ENCODE measurements around the gene ATP11C.
"Not testable (repeated sequence)": the region's sequence is repeated elsewhere in the genome, so short reads cannot be mapped to it uniquely, and the experiment has no call there.

Gene ATP11C

GRCh38 chrX:139851730-139852129 is 81.1 kb downstream of the ATP11C start:
- DNase-seq, result no peak

GRCh38 chrX:139850968-139851367 is 81.9 kb downstream of the ATP11C start:
- DNase-seq, result no peak

DNA sequence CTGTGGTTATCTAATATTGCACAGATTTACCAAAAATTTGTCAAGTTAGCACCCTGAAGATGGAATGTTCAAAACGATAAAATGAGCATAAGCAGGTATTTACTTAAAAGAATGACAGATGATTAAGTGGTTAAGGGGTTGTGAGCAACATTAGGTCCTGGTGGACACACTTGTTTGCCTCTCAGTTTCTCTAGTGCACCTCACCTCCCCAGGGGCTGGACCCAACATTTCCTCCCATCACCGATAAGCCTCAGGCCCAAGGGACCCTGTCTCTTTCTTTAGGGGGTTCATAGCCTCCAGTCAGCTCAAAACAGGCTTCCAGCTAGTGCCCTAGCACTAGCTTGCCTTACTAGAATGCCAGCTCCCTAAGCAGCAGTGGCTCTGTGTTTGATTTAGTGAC is 88.0 kb downstream of the ATP11C start:
- no peak for DNase-seq

- no peak for DNase-seq
These were observed 88.7 kb downstream of the ATP11C start for GRCh38 chrX:139844163-139844562.

GRCh38 chrX:139842326-139843185 is 90.3 kb downstream of the ATP11C start:
- no peak for DNase-seq

DNA sequence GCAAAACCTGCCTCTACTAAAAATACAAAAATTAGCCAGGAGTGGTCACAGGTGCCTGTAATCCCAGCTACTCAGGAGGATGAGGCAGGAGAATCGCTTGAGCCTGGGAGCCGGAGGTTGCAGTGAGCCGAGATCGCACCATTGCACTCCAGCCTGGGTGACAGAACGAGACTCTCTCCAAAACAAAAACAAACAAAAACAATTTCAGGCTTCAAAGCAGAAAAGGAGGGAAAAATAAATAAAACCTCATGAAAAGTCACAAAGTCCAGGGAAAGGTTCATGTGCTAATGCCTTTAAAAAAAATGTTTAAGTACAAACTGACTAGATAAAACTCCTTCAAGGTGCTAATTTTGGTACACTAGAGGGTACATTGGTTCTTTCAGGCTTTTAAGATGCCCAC is 96.5 kb downstream of the ATP11C start:
- DNase-seq, result not testable (repeated sequence)

GRCh38 chrX:139834879-139835278 is 98.0 kb downstream of the ATP11C start:
- DNase-seq, result no peak

GRCh38 chrX:139832718-139833309 is 100.0 kb downstream of the ATP11C start:
- DNase-seq, result no peak

DNA sequence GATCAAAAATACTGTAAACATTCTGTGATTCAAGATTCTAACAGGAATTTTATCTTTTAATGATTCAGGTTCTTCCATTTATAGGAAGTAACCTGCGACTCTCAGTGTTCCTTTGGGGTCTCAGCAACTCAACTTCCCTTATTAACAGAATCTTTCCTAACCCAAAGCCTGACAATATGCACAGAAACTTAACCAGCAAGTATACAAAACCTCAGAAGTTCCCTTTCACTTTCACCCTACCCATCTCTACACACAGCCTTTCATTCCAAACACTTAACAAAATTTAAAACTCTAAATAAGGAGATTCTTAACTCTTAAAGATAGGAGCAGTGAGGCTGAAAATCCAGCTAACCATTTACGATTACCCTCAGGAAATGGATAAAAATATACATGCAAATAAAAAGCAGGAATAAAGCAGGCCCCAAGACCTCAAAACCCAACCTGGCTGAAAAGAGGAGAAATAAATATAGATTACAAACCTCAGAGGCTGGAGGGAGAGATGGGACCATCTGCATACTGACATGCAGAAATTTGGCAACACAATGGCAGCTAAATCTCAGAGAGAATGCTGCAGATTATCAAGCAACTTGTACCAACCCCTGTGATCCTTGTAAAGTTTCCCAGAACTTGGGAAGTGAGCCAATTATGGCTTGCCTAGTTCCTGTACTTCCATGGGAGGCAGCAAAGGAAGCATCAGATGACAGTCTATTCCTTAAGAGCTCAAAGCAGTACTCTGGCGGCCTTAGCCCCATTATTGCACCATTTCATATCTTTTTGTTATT is 101.0 kb downstream of the ATP11C start:
- DNase-seq, result peak in 2 of 4 experiments; percentile 17 to 24

DNA sequence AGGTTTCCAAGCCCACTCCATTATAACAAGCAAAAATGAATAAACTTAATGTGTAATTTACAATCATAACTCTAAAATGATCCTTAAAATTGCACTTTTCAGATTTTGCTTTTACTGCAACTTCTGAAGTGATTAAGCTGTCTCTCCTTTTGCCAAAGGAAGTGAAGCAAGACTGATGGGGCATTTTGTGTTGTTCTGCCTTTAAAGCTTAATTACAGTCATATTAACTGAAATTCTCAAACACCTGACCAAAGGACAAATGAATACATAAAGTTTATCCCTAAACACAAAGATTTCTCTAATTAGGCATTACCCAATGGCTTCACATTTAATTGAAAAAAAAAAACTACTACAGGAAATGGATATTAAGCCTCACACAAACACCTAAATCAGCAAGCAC is 101.8 kb downstream of the ATP11C start:
- peak in 2 of 4 experiments; percentile 1 to 13 for DNase-seq

GRCh38 chrX:139828830-139829229 is 104.0 kb downstream of the ATP11C start:
- DNase-seq, result no peak

DNA sequence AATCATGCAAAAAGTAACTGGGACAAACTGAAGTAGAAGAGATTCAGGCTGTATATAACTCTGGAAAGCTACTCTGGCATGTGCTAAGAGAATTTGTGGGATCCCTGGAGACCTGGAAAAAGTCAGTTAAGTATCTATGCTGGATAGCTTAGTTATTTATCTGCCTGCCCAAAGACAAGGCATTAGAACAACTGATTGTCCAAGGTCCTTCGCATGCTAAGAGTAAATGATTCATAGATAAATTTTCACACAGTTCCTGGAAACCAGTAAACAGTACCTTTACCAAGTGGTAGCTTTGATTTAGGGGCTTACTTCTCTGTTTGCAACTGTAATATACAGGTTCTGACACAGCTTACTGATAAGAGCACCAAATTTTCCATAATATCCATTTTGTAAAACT is 104.8 kb downstream of the ATP11C start:
- no peak for DNase-seq

GRCh38 chrX:139826065-139827044 is 106.5 kb downstream of the ATP11C start:
- DNase-seq, result peak; percentile 4 to 37 (median 10)

DNA sequence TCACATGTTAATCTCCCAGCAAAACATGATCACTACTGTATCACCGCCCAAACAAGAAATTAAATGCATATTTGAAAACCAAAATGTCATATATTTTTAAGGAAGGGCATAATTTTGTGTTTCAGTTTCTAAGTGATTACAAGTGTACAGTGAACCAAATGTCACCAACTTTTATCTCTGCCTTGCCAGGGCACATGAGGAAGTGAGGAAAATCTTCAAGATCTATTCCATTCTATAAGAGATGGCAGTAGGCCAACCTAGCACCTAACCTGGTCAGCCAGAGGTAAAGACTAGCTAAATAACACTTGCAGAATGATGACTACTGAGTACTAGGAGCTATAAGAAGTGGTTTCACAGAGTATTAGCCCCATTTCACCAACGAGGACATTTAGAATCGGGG is 107.2 kb downstream of the ATP11C start:
- peak in 2 of 4 experiments; percentile 3 to 13 for DNase-seq

DNA sequence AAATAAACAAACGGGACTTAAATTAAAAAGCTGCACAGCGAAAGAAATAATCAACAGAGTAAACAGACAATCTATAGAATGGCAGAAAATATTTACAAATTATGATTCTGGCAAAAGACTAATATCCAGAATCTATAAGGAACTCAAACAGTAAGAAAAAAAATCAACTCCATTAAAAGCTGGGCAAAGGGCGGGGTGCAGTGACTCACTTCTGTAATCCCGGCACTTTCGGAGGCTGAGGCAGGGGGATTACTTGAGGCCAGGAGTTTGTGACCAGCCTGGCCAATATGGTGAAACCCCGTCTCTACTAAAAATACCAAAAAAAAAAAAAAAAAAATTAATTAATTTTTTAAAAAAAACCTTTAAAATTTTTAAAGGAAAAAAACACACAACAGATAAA is 109.0 kb downstream of the ATP11C start:
- peak in 3 of 4 experiments; percentile 7 to 22 (median 10) for DNase-seq

- DNase-seq, result no peak
These were observed 112.4 kb downstream of the ATP11C start for GRCh38 chrX:139820358-139820984.

GRCh38 chrX:139816204-139816603 is 116.6 kb downstream of the ATP11C start:
- DNase-seq, result no peak

DNA sequence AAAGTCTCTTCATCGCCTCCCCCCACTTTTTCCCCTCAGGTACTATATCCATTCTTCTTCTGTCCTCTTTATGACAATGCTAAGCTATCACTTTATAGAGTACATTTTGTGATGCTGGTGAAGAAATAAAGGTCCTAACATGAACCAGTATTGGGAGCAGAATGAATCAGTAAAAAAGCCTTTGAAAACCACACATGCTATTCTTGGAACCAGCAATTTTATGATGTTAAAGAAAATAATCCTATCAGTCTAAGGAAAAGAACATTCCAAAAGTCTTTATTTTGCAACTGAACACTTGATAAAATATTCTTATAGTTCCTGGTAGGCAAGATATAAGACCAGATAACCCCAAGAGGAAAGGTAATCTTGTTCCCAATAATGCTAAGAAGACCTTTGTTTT is 117.1 kb downstream of the ATP11C start:
- DNase-seq, result no peak

DNA sequence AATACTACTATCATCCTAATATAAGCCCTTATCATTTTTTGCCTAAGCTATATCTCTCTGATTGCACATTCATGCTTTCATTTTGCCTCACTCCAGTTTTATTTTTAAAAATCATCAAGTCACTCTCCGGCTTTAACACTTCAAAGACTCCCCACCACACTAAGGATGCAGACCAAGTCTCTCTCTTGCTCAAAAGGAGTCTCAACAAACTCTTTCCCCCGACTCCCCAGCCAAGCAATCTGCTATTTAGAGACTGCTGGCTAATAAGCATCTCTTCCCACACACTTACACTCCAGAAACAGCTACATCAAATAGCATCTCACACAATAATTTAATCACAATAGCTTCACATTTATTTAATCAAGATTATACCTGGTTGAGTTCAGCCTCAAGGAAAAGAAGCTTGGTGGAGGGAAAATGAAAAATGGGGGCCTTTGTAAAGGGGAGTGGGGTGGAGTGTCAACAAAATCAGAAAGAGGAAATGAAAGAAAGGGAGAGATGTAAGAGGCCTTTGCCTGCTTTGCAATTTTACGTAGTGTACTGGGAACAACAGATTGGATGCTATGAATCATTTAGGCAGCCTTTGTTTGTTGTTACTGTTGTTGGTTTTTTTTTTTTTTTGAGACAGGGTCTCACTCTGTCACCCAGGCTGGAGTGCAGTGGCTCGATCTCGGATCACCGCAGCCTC is 120.8 kb downstream of the ATP11C start:
- peak in 2 of 4 experiments; percentile 7 to 8 for DNase-seq

- no peak for DNase-seq
These were observed 128.4 kb downstream of the ATP11C start for GRCh38 chrX:139804482-139804881.

- no peak for DNase-seq
These were observed 129.6 kb downstream of the ATP11C start for GRCh38 chrX:139803224-139803623.

Data from suppressor macrophage (primary cell).